ENCODE results near the gene CHORDC1. TPM values are rescaled to one million over a fixed set of nuclear protein-coding genes. Genes with fewer than 3 reads are reported as not detected.

Gene CHORDC1
- total RNA-seq, result 39.8 and 49.5 TPM in 2 replicates

DNA sequence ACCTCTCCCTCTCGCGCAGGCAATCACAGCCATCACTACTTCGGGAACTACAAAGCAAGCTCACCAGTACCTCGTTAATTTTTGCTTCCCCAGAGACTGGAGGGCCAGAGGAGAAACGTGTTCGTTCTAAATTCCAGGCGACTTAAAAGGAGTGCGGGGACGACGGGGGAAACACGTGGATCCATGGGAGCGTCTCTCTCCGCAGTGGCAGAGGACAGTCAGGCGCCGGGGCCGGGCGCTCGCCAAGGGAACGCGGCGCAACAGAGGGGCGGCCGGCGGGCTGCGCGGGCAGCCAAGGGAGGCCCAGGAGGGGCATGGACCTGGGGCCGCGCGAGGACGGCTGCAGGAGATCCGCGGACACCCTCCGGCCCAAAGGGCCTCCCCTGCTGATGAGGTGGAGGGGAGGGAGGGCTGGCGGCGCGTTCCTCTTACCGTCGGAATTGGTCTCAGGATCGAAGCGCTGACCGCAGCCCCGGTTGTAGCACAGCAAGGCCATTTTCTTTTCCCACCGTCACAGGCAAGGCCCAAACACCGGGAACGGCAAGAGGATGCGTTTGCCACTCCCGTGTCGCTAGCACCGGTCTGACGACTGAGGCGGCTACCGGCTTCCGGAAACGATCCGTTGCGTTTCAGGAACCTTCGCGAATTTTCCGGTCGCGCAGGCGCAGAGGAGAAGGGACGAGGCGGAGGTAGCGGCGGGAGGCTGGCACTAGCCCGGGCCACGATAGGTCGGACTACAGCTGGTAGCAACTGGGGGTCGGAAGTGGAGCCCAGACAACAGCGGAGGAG lies at the start of gene CHORDC1:
CHORDC1 (minus strand) TSS at position 591 of the 789 bp plus-strand sequence; CDS start at position 496, 95 bp downstream.

Other genes starting within 250 kb of the CHORDC1 start
- gene TRIM49C, start 191.9 kb downstream of the CHORDC1 start, total RNA-seq, result not detected in 2 replicates
- gene UBTFL1, start 137.1 kb downstream of the CHORDC1 start, total RNA-seq, result not detected in 2 replicates
- 1.0 and 2.4 TPM in 2 replicates for gene NAALAD2, start 88.4 kb downstream of the CHORDC1 start, total RNA-seq